Measurements from ENCODE around the gene ABI3BP. TPM values are rescaled to one million over a fixed set of nuclear protein-coding genes. Genes with fewer than 3 reads are reported as not detected.

The ABI3BP gene
- total RNA-seq, 1 donor from 2014 or later: 23.6 TPM

- Histone ChIP-seq H3K9me3 (replicated peaks) (no peaks in the 10 kb centered on the region), H3K27me3 (ENCODE audit: low read depth) (peaks cover 3% of the 10 kb centered on the region), H3K27ac (replicated peaks) (no peak overlapping the region), H3K4me1 (no peaks in the 10 kb centered on the region), H3K4me3 (no peak overlapping the region), H3K36me3 (no peaks in the 10 kb centered on the region)
- intact Hi-C loops (cut with micrococcal nuclease): no loop called here
- no peak for TF ChIP-seq CTCF (IDR thresholded peaks at IDR 0.05; ENCODE audit: borderline replicate concordance)
- no peak for DNase-seq
Observed at GRCh38 chr3:100857863-100858262, 135.4 kb downstream of the ABI3BP start.

GRCh38 chr3:100856821-100857220 is 136.4 kb downstream of the ABI3BP start:
- Histone ChIP-seq H3K36me3 (no peaks in the 10 kb centered on the region), H3K4me1 (no peaks in the 10 kb centered on the region), H3K27ac (replicated peaks) (no peak overlapping the region), H3K4me3 (no peak overlapping the region), H3K9me3 (replicated peaks) (no peaks in the 10 kb centered on the region), H3K27me3 (ENCODE audit: low read depth) (peaks cover 3% of the 10 kb centered on the region)
- TF ChIP-seq CTCF (IDR thresholded peaks at IDR 0.05; ENCODE audit: borderline replicate concordance): no peak
- intact Hi-C loops (cut with micrococcal nuclease): no loop called here
- DNase-seq: no peak

GRCh38 chr3:100852840-100853239 is 140.4 kb downstream of the ABI3BP start:
- Histone ChIP-seq H3K27me3 (ENCODE audit: low read depth) (no peaks in the 10 kb centered on the region), H3K9me3 (replicated peaks) (no peaks in the 10 kb centered on the region), H3K4me3 (no peak overlapping the region), H3K27ac (replicated peaks) (no peak overlapping the region), H3K4me1 (no peaks in the 10 kb centered on the region), H3K36me3 (no peaks in the 10 kb centered on the region)
- intact Hi-C loops (cut with micrococcal nuclease): no loop called here
- DNase-seq: no peak
- no peak for TF ChIP-seq CTCF (IDR thresholded peaks at IDR 0.05; ENCODE audit: borderline replicate concordance)

- DNase-seq: no peak
- intact Hi-C loops (cut with micrococcal nuclease): no loop called here
Observed at GRCh38 chr3:100850701-100851100, 142.5 kb downstream of the ABI3BP start.

GRCh38 chr3:100850156-100850555 is 143.1 kb downstream of the ABI3BP start:
- intact Hi-C loops (cut with micrococcal nuclease): no loop called here
- DNase-seq: no peak
- Histone ChIP-seq H3K4me3 (no peak overlapping the region), H3K9me3 (replicated peaks) (no peaks in the 10 kb centered on the region), H3K36me3 (no peaks in the 10 kb centered on the region), H3K27me3 (ENCODE audit: low read depth) (no peaks in the 10 kb centered on the region), H3K27ac (replicated peaks) (no peak overlapping the region), H3K4me1 (no peaks in the 10 kb centered on the region)
- TF ChIP-seq CTCF (IDR thresholded peaks at IDR 0.05; ENCODE audit: borderline replicate concordance): no peak

More at GRCh38 chr3:100850701-100851100, 142.5 kb downstream of the ABI3BP start:
- Histone ChIP-seq H3K4me1 (no peaks in the 10 kb centered on the region), H3K27ac (replicated peaks) (no peak overlapping the region), H3K36me3 (no peaks in the 10 kb centered on the region), H3K4me3 (no peak overlapping the region), H3K9me3 (replicated peaks) (no peaks in the 10 kb centered on the region), H3K27me3 (ENCODE audit: low read depth) (no peaks in the 10 kb centered on the region)
- TF ChIP-seq CTCF (IDR thresholded peaks at IDR 0.05; ENCODE audit: borderline replicate concordance): no peak
